Measurements from ENCODE around the gene GRM3. TPM values are rescaled to one million over a fixed set of nuclear protein-coding genes. Genes with fewer than 3 reads are reported as not detected.

The GRM3 gene
- total RNA-seq, 1 donor from 2014 or later, result not detected

DNA sequence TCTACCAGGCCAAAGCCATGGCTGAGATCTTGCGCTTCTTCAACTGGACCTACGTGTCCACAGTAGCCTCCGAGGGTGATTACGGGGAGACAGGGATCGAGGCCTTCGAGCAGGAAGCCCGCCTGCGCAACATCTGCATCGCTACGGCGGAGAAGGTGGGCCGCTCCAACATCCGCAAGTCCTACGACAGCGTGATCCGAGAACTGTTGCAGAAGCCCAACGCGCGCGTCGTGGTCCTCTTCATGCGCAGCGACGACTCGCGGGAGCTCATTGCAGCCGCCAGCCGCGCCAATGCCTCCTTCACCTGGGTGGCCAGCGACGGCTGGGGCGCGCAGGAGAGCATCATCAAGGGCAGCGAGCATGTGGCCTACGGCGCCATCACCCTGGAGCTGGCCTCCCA lies 142.7 kb downstream of the GRM3 start:
- Histone ChIP-seq H3K27me3 (ENCODE audit: low read depth) (no peaks in the 10 kb centered on the region), H3K9me3 (replicated peaks) (no peaks in the 10 kb centered on the region), H3K27ac (replicated peaks) (no peak overlapping the region), H3K36me3 (no peaks in the 10 kb centered on the region), H3K4me1 (no peaks in the 10 kb centered on the region), H3K4me3 (no peak overlapping the region)
- TF ChIP-seq, protein P1, sequence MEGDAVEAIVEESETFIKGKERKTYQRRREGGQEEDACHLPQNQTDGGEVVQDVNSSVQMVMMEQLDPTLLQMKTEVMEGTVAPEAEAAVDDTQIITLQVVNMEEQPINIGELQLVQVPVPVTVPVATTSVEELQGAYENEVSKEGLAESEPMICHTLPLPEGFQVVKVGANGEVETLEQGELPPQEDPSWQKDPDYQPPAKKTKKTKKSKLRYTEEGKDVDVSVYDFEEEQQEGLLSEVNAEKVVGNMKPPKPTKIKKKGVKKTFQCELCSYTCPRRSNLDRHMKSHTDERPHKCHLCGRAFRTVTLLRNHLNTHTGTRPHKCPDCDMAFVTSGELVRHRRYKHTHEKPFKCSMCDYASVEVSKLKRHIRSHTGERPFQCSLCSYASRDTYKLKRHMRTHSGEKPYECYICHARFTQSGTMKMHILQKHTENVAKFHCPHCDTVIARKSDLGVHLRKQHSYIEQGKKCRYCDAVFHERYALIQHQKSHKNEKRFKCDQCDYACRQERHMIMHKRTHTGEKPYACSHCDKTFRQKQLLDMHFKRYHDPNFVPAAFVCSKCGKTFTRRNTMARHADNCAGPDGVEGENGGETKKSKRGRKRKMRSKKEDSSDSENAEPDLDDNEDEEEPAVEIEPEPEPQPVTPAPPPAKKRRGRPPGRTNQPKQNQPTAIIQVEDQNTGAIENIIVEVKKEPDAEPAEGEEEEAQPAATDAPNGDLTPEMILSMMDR (IDR thresholded peaks at IDR 0.05; ENCODE audit: borderline replicate concordance), result no peak
- intact Hi-C loops (cut with micrococcal nuclease), result no loop called here
- no peak for DNase-seq

DNA sequence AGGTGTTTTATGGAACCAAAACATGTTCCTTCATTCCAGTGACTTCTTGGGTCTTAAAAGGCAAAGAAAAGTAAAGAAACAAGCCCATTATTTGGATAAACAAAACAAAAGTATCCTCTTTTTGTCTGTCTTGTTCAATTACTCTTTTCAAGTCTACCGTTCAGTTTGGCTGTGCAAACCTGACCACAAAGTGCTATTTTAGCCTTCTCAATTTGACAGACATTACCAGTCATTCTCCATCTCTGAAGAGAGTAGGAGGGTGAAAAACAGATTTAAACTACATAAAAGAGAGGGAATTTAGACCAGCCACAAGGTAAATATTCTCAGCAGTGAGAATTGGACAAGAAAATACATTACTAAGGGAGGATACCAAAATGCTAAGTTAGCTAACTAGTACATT lies 145.2 kb downstream of the GRM3 start:
- Histone ChIP-seq H3K9me3 (replicated peaks) (no peaks in the 10 kb centered on the region), H3K27ac (replicated peaks) (no peak overlapping the region), H3K4me1 (no peaks in the 10 kb centered on the region), H3K27me3 (ENCODE audit: low read depth) (no peaks in the 10 kb centered on the region), H3K36me3 (no peaks in the 10 kb centered on the region), H3K4me3 (no peak overlapping the region)
- no peak for DNase-seq
- intact Hi-C loops (cut with micrococcal nuclease), result no loop called here
- TF ChIP-seq, protein P1 (IDR thresholded peaks at IDR 0.05; ENCODE audit: borderline replicate concordance), result no peak

DNA sequence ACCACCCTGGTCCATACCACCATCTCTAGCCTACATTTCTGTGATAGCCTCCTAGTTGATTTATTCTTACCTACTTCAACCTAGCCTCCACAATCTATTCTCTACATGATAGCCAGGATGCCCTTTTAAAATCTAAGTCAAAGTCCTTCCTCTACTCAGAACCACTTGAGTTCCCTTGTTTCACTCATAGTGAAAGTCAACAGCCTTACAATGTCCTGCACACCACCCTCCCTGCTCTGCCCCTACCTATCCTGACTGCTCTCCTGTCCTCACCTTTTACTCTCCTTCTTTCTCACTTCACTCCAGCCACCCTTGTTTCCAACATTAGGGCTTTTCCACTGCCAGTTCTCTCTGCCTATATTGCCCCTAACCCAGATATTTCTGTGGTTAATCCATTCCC lies 146.7 kb downstream of the GRM3 start:
- H3K27ac ChIP-seq (replicated peaks), result no peak overlapping the region
- no peaks in the 10 kb centered on the region for H3K4me1 ChIP-seq
- no peaks in the 10 kb centered on the region for H3K36me3 ChIP-seq
- no peaks in the 10 kb centered on the region for H3K9me3 ChIP-seq (replicated peaks)
- no peaks in the 10 kb centered on the region for H3K27me3 ChIP-seq (ENCODE audit: low read depth)
- TF ChIP-seq, protein P1 (IDR thresholded peaks at IDR 0.05; ENCODE audit: borderline replicate concordance), result no peak
- DNase-seq, result no peak
- no peak overlapping the region for H3K4me3 ChIP-seq
- intact Hi-C loops (cut with micrococcal nuclease), result no loop called here

DNA sequence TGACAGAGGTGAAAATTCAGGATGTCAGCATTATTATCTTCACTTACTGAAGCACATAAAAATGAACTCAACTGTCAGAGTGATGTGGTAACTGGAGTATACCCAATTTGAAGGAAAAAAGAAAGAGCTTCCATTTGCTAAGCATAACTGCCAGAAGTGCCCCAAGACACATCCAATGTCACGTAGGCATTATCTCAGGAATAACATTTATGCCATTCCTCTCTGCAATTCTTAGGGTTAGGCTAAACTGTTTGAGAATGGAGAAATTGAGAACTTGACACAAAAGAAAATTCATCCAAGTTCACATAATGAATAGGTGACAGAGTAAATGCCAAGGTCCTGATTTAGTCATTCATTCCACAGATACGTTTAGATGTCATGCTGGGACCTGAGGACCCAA lies 148.6 kb downstream of the GRM3 start:
- H3K9me3 ChIP-seq (replicated peaks), result peaks cover 12% of the 10 kb centered on the region
- no peak overlapping the region for H3K4me3 ChIP-seq
- H3K27me3 ChIP-seq (ENCODE audit: low read depth), result no peaks in the 10 kb centered on the region
- intact Hi-C loops (cut with micrococcal nuclease), result no loop called here
- no peaks in the 10 kb centered on the region for H3K4me1 ChIP-seq
- TF ChIP-seq, protein P1 (IDR thresholded peaks at IDR 0.05; ENCODE audit: borderline replicate concordance), result no peak
- no peaks in the 10 kb centered on the region for H3K36me3 ChIP-seq
- H3K27ac ChIP-seq (replicated peaks), result no peak overlapping the region
- DNase-seq, result no peak

DNA sequence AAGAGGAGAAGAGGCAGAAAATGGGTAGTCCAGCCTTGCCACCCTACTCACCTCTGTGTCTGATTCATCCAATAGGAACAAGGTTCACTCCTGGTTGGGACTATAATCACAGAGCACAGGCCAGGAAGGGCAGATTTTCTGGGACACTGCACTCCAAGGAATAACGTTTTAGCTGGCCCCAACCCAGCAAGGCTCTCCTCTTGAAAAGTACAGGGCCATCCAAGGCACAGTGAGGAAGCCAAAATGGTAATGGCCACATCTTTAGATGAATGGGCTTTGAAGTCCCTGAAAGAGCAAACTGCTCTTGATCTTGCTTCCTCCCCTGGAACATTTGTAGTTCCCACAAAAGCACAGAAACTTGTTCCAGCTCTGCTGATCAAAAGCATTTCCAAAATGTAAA lies 149.4 kb downstream of the GRM3 start:
- H3K27ac ChIP-seq (replicated peaks), result no peak overlapping the region
- no peaks in the 10 kb centered on the region for H3K4me1 ChIP-seq
- H3K4me3 ChIP-seq, result no peak overlapping the region
- H3K27me3 ChIP-seq (ENCODE audit: low read depth), result no peaks in the 10 kb centered on the region
- TF ChIP-seq, protein P1 (IDR thresholded peaks at IDR 0.05; ENCODE audit: borderline replicate concordance), result no peak
- peaks cover 20% of the 10 kb centered on the region for H3K9me3 ChIP-seq (replicated peaks)
- no peaks in the 10 kb centered on the region for H3K36me3 ChIP-seq
- no peak for DNase-seq
- intact Hi-C loops (cut with micrococcal nuclease), result no loop called here
